ENCODE measurements around the gene GABARAPL2.

GRCh38 chr16:75590920-75591843, 25.0 kb downstream of the GABARAPL2 start:
- TF ChIP-seq CTCF (IDR thresholded peaks at IDR 0.05; ENCODE audit: insufficient read depth, low read length, poor library complexity, severe bottlenecking), result no peak
- no peak for TF ChIP-seq EZH2phosphoT487 (conservative IDR thresholded peaks at IDR 0.05; ENCODE audit: low read length)
